Trophoblast cell (in vitro differentiated cells and primary cell): Measurements from ENCODE around the gene GSC2.

Experiments used
- DNase-seq, 2 donors: peaks; one replicate each; pipeline ENCODE4 v3.0.0-alpha.2; 2016
- H2AFZ ChIP-seq: 2 replicates; pipeline ENCODE4 v1.6.1; 2013; ENCODE audit warnings: low read length, moderate library complexity, mild to moderate bottlenecking; ENCODE audit not compliant: insufficient read depth, poor library complexity
- H2AK5ac ChIP-seq: 2 replicates; pipeline ENCODE4 v1.6.1; 2013; ENCODE audit warnings: mild to moderate bottlenecking, low read length
- H2BK120ac ChIP-seq: 2 replicates; pipeline ENCODE4 v1.6.1; 2013; ENCODE audit warnings: low read length, mild to moderate bottlenecking, moderate library complexity; ENCODE audit not compliant: insufficient read depth, poor library complexity
- H2BK12ac ChIP-seq: 2 replicates; pipeline ENCODE4 v1.6.1; 2013; ENCODE audit warnings: mild to moderate bottlenecking, low read length, moderate library complexity
- H2BK5ac ChIP-seq: 2 replicates; pipeline ENCODE4 v1.6.1; 2013; ENCODE audit warnings: low read length, low read depth, moderate library complexity, mild to moderate bottlenecking; ENCODE audit not compliant: poor library complexity
- H3K14ac ChIP-seq: 2 replicates; pipeline ENCODE4 v1.6.1; 2013; ENCODE audit warnings: mild to moderate bottlenecking, low read length
- H3K18ac ChIP-seq: 2 replicates; pipeline ENCODE4 v1.6.1; 2013; ENCODE audit warnings: mild to moderate bottlenecking, low read length
- H3K23ac ChIP-seq: 2 replicates; pipeline ENCODE4 v1.6.1; 2013; ENCODE audit warnings: low read length
- H3K27ac ChIP-seq: 2 replicates; pipeline ENCODE4 v1.5.1; 2013; ENCODE audit warnings: low read depth, mild to moderate bottlenecking, inconsistent platforms, low read length, moderate library complexity
- H3K27me3 ChIP-seq: 2 replicates; pipeline ENCODE4 v1.6.1; 2013; ENCODE audit warnings: inconsistent platforms, mild to moderate bottlenecking, low read length, moderate library complexity; ENCODE audit not compliant: insufficient read depth
- H3K36me3 ChIP-seq, 2 experiments: 1 replicate in 1 of 2; 2 replicates in 1 of 2; pipeline ENCODE4 v1.6.1; 2013; ENCODE audit warnings: low read length in 2 of 2, mild to moderate bottlenecking in 2 of 2, moderate library complexity in 1 of 2; ENCODE audit not compliant: insufficient read depth in 2 of 2, control insufficient read depth in 1 of 2
- H3K4ac ChIP-seq: 2 replicates; pipeline ENCODE4 v1.6.1; 2013; ENCODE audit warnings: low read depth, mild to moderate bottlenecking, low read length, moderate library complexity
- H3K4me1 ChIP-seq, 2 experiments: 1 replicate in 1 of 2; 2 replicates in 1 of 2; pipeline ENCODE4 v1.6.1; 2013; ENCODE audit warnings: low read length in 2 of 2, mild to moderate bottlenecking in 2 of 2, moderate library complexity in 1 of 2; ENCODE audit not compliant: insufficient read depth in 2 of 2, control insufficient read depth in 1 of 2
- H3K4me2 ChIP-seq: 2 replicates; pipeline ENCODE4 v1.6.1; 2013; ENCODE audit warnings: inconsistent platforms, mild to moderate bottlenecking, low read length, moderate library complexity
- H3K4me3 ChIP-seq: 2 replicates; pipeline ENCODE4 v1.5.1; 2013; ENCODE audit warnings: mild to moderate bottlenecking, low read depth, low read length, inconsistent platforms
- H3K79me1 ChIP-seq: one replicate; pipeline ENCODE4 v1.6.1; 2013; ENCODE audit warnings: low read length
- H3K79me2 ChIP-seq: 2 replicates; pipeline ENCODE4 v1.6.1; 2013; ENCODE audit warnings: low read length, mild to moderate bottlenecking; ENCODE audit not compliant: control insufficient read depth, insufficient read depth, poor library complexity
- H3K9ac ChIP-seq: 2 replicates; pipeline ENCODE4 v1.6.1; 2013; ENCODE audit warnings: mild to moderate bottlenecking, low read length
- H3K9me3 ChIP-seq: 2 replicates; pipeline ENCODE4 v1.6.1; 2013; ENCODE audit warnings: low read depth, mild to moderate bottlenecking, control low read depth, inconsistent platforms, low read length; ENCODE audit not compliant: insufficient read depth
- H4K12ac ChIP-seq: 2 replicates; pipeline ENCODE4 v1.6.1; 2013; ENCODE audit warnings: low read depth, mild to moderate bottlenecking, low read length, moderate library complexity
- H4K8ac ChIP-seq: 2 replicates; pipeline ENCODE4 v1.6.1; 2013; ENCODE audit warnings: low read depth, mild to moderate bottlenecking, low read length, moderate library complexity
- H4K91ac ChIP-seq: one replicate; pipeline ENCODE4 v1.6.1; 2013; ENCODE audit warnings: low read depth, mild to moderate bottlenecking, low read length, moderate library complexity
- WGBS: extraction: QIAGEN DNeasy Blood & Tissue Kit; methylation state at CpG from one replicate; pipeline ENCODE4 v1.1.7; 2013; ENCODE audit warnings: missing lambda C conversion rate; ENCODE audit not compliant: insufficient read length, insufficient coverage; ENCODE audit errors: extremely low coverage; 5-methylcytosine and 5-hydroxymethylcytosine counted together

The GSC2 gene

GRCh38 chr22:19180740-19181410 lies 30.8 kb upstream of the GSC2 start:
- Histone ChIP-seq H3K18ac (no peak overlapping the region), H3K9ac (no peak overlapping the region)

GRCh38 chr22:19180234-19180633 lies 30.1 kb upstream of the GSC2 start:
- Histone ChIP-seq H3K36me3 (peaks cover 19% of the 10 kb centered on the region in 2 experiments), H4K8ac (no peak overlapping the region), H3K4ac (no peak overlapping the region), H3K27ac (no peak overlapping the region), H3K23ac (no peak overlapping the region), H3K9me3 (peaks cover 1% of the 10 kb centered on the region), H2BK5ac (no peak overlapping the region), H4K12ac (no peak overlapping the region), H3K4me2 (no peak overlapping the region), H3K18ac (no peak overlapping the region), H3K79me2 (peaks cover 14% of the 10 kb centered on the region), H2BK12ac (no peak overlapping the region), H3K79me1 (peaks cover 14% of the 10 kb centered on the region), H2AK5ac (no peak overlapping the region), H4K91ac (no peak overlapping the region), H2BK120ac (no peak overlapping the region), H3K27me3 (no peaks in the 10 kb centered on the region), H3K14ac (no peak overlapping the region), H2AFZ (no peak overlapping the region), H3K9ac (no peak overlapping the region), H3K4me1 (peaks cover 19 to 29% of the 10 kb centered on the region in 2 experiments), H3K4me3 (peak overlapping the region; percentile 43)
- no CpG with 5 or more reads among the region's 9 CpGs for WGBS
- DNase-seq = no peak

More at GRCh38 chr22:19180740-19181410, 30.8 kb upstream of the GSC2 start:
- no peak overlapping the region for H4K91ac ChIP-seq
- no peak for DNase-seq
- H3K27me3 ChIP-seq = no peaks in the 10 kb centered on the region
- no peak overlapping the region for H4K8ac ChIP-seq
- H2BK5ac ChIP-seq = no peak overlapping the region
- peaks cover 14% of the 10 kb centered on the region for H3K79me2 ChIP-seq
- no peak overlapping the region for H4K12ac ChIP-seq
- H3K4me3 ChIP-seq = no peak overlapping the region
- H3K36me3 ChIP-seq = peaks cover 13% of the 10 kb centered on the region in 2 experiments
- H2BK12ac ChIP-seq = no peak overlapping the region
- no peak overlapping the region for H2BK120ac ChIP-seq
- H3K4me1 ChIP-seq = peaks cover 14 to 23% of the 10 kb centered on the region in 2 experiments
- no peak overlapping the region for H3K4ac ChIP-seq
- no peak overlapping the region for H3K14ac ChIP-seq
- H3K23ac ChIP-seq = no peak overlapping the region
- no peak overlapping the region for H3K4me2 ChIP-seq
- no peak overlapping the region for H3K27ac ChIP-seq
- H2AFZ ChIP-seq = no peak overlapping the region
- H3K79me1 ChIP-seq = peaks cover 14% of the 10 kb centered on the region
- WGBS = no CpG with 5 or more reads among the region's 11 CpGs
- no peak overlapping the region for H2AK5ac ChIP-seq
- H3K9me3 ChIP-seq = no peaks in the 10 kb centered on the region

GRCh38 chr22:19179497-19180048 lies 29.5 kb upstream of the GSC2 start:
- Histone ChIP-seq H3K27ac (no peak overlapping the region), H3K36me3 (peaks cover 20 to 22% of the 10 kb centered on the region in 2 experiments), H3K4me1 (peaks cover 25 to 36% of the 10 kb centered on the region in 2 experiments), H3K4me3 (no peak overlapping the region), H3K9ac (no peak overlapping the region), H3K79me2 (peaks cover 14% of the 10 kb centered on the region), H3K79me1 (peaks cover 14% of the 10 kb centered on the region), H2BK120ac (no peak overlapping the region), H2BK12ac (no peak overlapping the region), H4K91ac (no peak overlapping the region), H3K14ac (no peak overlapping the region), H4K8ac (peak overlapping the region; percentile 37), H2AK5ac (no peak overlapping the region), H3K27me3 (no peaks in the 10 kb centered on the region), H3K4ac (no peak overlapping the region), H3K18ac (no peak overlapping the region), H3K9me3 (peaks cover 1% of the 10 kb centered on the region), H4K12ac (no peak overlapping the region), H2AFZ (peak overlapping the region; percentile 69), H2BK5ac (no peak overlapping the region), H3K4me2 (peak overlapping the region; percentile 89), H3K23ac (no peak overlapping the region)
- no CpG with 5 or more reads among the region's 15 CpGs for WGBS
- peak; percentile 69 to 79 for DNase-seq

- DNase-seq = peak; percentile 89 to 95
These were observed 28.8 kb upstream of the GSC2 start, which contains the start of gene SLC25A1 for GRCh38 chr22:19178657-19179496. TSS of gene SLC25A1 (minus strand) at chr22:19178736. CDS start at chr22:19178673, 63 bp downstream.

More at GRCh38 chr22:19178657-19179496, 28.8 kb upstream of the GSC2 start, which contains the start of gene SLC25A1:
- Histone ChIP-seq H3K18ac (peak within 1 kb of the TSS; percentile 95), H3K9me3 (peaks cover 1% of the 10 kb centered on the region), H4K91ac (peak within 1 kb of the TSS; percentile 81), H3K4me2 (peak within 1 kb of the TSS; percentile 89), H3K27ac (peak within 1 kb of the TSS; percentile 84), H3K4ac (peak within 1 kb of the TSS; percentile 72), H2BK12ac (peak within 1 kb of the TSS; percentile 12), H2AFZ (peak within 1 kb of the TSS; percentile 77), H4K12ac (peak within 1 kb of the TSS; percentile 60), H3K9ac (peak within 1 kb of the TSS; percentile 89), H3K27me3 (no peaks in the 10 kb centered on the region), H3K36me3 (peaks cover 22% of the 10 kb centered on the region in 2 experiments), H3K4me1 (peaks cover 32 to 43% of the 10 kb centered on the region in 2 experiments), H2BK5ac (peak within 1 kb of the TSS; percentile 79), H3K79me2 (peaks cover 14% of the 10 kb centered on the region), H2BK120ac (peak within 1 kb of the TSS; percentile 57), H3K14ac (peak within 1 kb of the TSS; percentile 47), H4K8ac (peak within 1 kb of the TSS; percentile 84), H3K4me3 (peak within 1 kb of the TSS; percentile 96), H2AK5ac (peak within 1 kb of the TSS; percentile 80), H3K79me1 (peaks cover 14% of the 10 kb centered on the region), H3K23ac (no peak within 1 kb of the TSS)
- no CpG with 5 or more reads among the region's 86 CpGs for WGBS
